ENCODE measurements around the gene MEIS2. TPM values are rescaled to one million over a fixed set of nuclear protein-coding genes. Genes with fewer than 3 reads are reported as not detected.

Gene MEIS2
- total and polyA plus RNA-seq, 2 experiments from 2014 or later = 0.27 TPM; not detected in 1

- no peak for DNase-seq (ENCODE audit: low spot score)
- no peak overlapping the region for H3K4me3 Mint-ChIP-seq
- Histone ChIP-seq H3K27ac (ENCODE audit: low read depth) (no peak overlapping the region), H2AFZ (no peak overlapping the region), H4K20me1 (replicated peaks; ENCODE audit: insufficient read depth) (no peaks in the 10 kb centered on the region), H3K36me3 (ENCODE audit: insufficient read depth) (no peaks in the 10 kb centered on the region), H3K4me3 (no peak overlapping the region), H3F3A (replicated peaks; ENCODE audit: low read depth) (no peaks in the 10 kb centered on the region), H3K79me2 (replicated peaks; ENCODE audit: insufficient read depth) (no peaks in the 10 kb centered on the region), H3K27me3 (ENCODE audit: insufficient read depth) (no peaks in the 10 kb centered on the region), H3K9me2 (ENCODE audit: insufficient read depth) (no peaks in the 10 kb centered on the region), H3K4me1 (ENCODE audit: insufficient read depth) (peaks cover 22% of the 10 kb centered on the region), H3K4me2 (no peak overlapping the region)
- H3K27ac Mint-ChIP-seq = no peak overlapping the region
- H3K27me3 Mint-ChIP-seq (ENCODE audit: insufficient read depth, low read depth, poor library complexity) = no peaks in the 10 kb centered on the region
- ATAC-seq = no peak
- H3K4me1 Mint-ChIP-seq = peaks cover 37% of the 10 kb centered on the region
- no peaks in the 10 kb centered on the region for H3K36me3 Mint-ChIP-seq (ENCODE audit: low read depth)
- no peaks in the 10 kb centered on the region for H3K9me3 Mint-ChIP-seq
- no peak for TF ChIP-seq STAT1 (IDR thresholded peaks at IDR 0.05; ENCODE audit: unreplicated experiment)
- TF ChIP-seq, protein P1, sequence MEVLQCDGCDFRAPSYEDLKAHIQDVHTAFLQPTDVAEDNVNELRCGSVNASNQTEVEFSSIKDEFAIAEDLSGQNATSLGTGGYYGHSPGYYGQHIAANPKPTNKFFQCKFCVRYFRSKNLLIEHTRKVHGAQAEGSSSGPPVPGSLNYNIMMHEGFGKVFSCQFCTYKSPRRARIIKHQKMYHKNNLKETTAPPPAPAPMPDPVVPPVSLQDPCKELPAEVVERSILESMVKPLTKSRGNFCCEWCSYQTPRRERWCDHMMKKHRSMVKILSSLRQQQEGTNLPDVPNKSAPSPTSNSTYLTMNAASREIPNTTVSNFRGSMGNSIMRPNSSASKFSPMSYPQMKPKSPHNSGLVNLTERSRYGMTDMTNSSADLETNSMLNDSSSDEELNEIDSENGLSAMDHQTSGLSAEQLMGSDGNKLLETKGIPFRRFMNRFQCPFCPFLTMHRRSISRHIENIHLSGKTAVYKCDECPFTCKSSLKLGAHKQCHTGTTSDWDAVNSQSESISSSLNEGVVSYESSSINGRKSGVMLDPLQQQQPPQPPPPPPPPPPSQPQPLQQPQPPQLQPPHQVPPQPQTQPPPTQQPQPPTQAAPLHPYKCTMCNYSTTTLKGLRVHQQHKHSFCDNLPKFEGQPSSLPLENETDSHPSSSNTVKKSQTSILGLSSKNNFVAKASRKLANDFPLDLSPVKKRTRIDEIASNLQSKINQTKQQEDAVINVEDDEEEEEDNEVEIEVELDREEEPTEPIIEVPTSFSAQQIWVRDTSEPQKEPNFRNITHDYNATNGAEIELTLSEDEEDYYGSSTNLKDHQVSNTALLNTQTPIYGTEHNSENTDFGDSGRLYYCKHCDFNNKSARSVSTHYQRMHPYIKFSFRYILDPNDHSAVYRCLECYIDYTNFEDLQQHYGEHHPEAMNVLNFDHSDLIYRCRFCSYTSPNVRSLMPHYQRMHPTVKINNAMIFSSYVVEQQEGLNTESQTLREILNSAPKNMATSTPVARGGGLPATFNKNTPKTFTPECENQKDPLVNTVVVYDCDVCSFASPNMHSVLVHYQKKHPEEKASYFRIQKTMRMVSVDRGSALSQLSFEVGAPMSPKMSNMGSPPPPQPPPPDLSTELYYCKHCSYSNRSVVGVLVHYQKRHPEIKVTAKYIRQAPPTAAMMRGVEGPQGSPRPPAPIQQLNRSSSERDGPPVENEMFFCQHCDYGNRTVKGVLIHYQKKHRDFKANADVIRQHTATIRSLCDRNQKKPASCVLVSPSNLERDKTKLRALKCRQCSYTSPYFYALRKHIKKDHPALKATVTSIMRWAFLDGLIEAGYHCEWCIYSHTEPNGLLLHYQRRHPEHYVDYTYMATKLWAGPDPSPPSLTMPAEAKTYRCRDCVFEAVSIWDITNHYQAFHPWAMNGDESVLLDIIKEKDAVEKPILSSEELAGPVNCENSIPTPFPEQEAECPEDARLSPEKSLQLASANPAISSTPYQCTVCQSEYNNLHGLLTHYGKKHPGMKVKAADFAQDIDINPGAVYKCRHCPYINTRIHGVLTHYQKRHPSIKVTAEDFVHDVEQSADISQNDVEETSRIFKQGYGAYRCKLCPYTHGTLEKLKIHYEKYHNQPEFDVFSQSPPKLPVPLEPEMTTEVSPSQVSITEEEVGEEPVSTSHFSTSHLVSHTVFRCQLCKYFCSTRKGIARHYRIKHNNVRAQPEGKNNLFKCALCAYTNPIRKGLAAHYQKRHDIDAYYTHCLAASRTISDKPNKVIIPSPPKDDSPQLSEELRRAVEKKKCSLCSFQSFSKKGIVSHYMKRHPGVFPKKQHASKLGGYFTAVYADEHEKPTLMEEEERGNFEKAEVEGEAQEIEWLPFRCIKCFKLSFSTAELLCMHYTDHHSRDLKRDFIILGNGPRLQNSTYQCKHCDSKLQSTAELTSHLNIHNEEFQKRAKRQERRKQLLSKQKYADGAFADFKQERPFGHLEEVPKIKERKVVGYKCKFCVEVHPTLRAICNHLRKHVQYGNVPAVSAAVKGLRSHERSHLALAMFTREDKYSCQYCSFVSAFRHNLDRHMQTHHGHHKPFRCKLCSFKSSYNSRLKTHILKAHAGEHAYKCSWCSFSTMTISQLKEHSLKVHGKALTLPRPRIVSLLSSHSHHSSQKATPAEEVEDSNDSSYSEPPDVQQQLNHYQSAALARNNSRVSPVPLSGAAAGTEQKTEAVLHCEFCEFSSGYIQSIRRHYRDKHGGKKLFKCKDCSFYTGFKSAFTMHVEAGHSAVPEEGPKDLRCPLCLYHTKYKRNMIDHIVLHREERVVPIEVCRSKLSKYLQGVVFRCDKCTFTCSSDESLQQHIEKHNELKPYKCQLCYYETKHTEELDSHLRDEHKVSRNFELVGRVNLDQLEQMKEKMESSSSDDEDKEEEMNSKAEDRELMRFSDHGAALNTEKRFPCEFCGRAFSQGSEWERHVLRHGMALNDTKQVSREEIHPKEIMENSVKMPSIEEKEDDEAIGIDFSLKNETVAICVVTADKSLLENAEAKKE (CRISPR knock-in tag; IDR thresholded peaks at IDR 0.05) = no peak
- TF ChIP-seq EZH2 (IDR thresholded peaks at IDR 0.05; ENCODE audit: low read depth, unreplicated experiment) = no peak
- TF ChIP-seq, protein P2, sequence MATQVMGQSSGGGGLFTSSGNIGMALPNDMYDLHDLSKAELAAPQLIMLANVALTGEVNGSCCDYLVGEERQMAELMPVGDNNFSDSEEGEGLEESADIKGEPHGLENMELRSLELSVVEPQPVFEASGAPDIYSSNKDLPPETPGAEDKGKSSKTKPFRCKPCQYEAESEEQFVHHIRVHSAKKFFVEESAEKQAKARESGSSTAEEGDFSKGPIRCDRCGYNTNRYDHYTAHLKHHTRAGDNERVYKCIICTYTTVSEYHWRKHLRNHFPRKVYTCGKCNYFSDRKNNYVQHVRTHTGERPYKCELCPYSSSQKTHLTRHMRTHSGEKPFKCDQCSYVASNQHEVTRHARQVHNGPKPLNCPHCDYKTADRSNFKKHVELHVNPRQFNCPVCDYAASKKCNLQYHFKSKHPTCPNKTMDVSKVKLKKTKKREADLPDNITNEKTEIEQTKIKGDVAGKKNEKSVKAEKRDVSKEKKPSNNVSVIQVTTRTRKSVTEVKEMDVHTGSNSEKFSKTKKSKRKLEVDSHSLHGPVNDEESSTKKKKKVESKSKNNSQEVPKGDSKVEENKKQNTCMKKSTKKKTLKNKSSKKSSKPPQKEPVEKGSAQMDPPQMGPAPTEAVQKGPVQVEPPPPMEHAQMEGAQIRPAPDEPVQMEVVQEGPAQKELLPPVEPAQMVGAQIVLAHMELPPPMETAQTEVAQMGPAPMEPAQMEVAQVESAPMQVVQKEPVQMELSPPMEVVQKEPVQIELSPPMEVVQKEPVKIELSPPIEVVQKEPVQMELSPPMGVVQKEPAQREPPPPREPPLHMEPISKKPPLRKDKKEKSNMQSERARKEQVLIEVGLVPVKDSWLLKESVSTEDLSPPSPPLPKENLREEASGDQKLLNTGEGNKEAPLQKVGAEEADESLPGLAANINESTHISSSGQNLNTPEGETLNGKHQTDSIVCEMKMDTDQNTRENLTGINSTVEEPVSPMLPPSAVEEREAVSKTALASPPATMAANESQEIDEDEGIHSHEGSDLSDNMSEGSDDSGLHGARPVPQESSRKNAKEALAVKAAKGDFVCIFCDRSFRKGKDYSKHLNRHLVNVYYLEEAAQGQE (IDR thresholded peaks at IDR 0.05; ENCODE audit: unreplicated experiment) = no peak
- no peak for TF ChIP-seq POLR2AphosphoS5 (IDR thresholded peaks at IDR 0.05; ENCODE audit: low read depth)
- TF ChIP-seq EZH2phosphoT487 (IDR thresholded peaks at IDR 0.05; ENCODE audit: unreplicated experiment) = no peak
- TF ChIP-seq ZNF114 (CRISPR knock-in tag; IDR thresholded peaks at IDR 0.05) = no peak
- no peak for TF ChIP-seq NANOG (IDR thresholded peaks at IDR 0.05; ENCODE audit: borderline replicate concordance)
- TF ChIP-seq ZNF331 (CRISPR knock-in tag; IDR thresholded peaks at IDR 0.05; ENCODE audit: low read depth) = no peak
- TF ChIP-seq, protein P3, sequence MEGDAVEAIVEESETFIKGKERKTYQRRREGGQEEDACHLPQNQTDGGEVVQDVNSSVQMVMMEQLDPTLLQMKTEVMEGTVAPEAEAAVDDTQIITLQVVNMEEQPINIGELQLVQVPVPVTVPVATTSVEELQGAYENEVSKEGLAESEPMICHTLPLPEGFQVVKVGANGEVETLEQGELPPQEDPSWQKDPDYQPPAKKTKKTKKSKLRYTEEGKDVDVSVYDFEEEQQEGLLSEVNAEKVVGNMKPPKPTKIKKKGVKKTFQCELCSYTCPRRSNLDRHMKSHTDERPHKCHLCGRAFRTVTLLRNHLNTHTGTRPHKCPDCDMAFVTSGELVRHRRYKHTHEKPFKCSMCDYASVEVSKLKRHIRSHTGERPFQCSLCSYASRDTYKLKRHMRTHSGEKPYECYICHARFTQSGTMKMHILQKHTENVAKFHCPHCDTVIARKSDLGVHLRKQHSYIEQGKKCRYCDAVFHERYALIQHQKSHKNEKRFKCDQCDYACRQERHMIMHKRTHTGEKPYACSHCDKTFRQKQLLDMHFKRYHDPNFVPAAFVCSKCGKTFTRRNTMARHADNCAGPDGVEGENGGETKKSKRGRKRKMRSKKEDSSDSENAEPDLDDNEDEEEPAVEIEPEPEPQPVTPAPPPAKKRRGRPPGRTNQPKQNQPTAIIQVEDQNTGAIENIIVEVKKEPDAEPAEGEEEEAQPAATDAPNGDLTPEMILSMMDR (conservative IDR thresholded peaks at IDR 0.05; ENCODE audit: low read depth in 2 of 2) = no peak
- TF ChIP-seq JUNB (IDR thresholded peaks at IDR 0.05; ENCODE audit: unreplicated experiment) = no peak
- TF ChIP-seq CREB1 (CRISPR knock-in tag; IDR thresholded peaks at IDR 0.05; ENCODE audit: low read depth) = no peak
- TF ChIP-seq, protein P4, sequence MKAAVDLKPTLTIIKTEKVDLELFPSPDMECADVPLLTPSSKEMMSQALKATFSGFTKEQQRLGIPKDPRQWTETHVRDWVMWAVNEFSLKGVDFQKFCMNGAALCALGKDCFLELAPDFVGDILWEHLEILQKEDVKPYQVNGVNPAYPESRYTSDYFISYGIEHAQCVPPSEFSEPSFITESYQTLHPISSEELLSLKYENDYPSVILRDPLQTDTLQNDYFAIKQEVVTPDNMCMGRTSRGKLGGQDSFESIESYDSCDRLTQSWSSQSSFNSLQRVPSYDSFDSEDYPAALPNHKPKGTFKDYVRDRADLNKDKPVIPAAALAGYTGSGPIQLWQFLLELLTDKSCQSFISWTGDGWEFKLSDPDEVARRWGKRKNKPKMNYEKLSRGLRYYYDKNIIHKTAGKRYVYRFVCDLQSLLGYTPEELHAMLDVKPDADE (IDR thresholded peaks at IDR 0.05) = no peak
Measured at GRCh38 chr15:37084602-37085001, 15.7 kb downstream of the MEIS2 start.
